Thyroid gland (tissue), 4 donors: ENCODE data around the gene TFB2M. TPM values are rescaled to one million over a fixed set of nuclear protein-coding genes. Genes with fewer than 3 reads are reported as not detected.

ENCODE experiments used
- DNase-seq, 2 donors: peaks; one replicate each; pipeline ENCODE4 v3.0.0-alpha.2; 2019
- H3K27ac ChIP-seq, 3 donors: fragments of 200-600 bp; sonication (generic); 1 replicate in 2 of 3; 2 replicates in 1 of 3; pipeline ENCODE4 v1.5.1; 2016 to 2019; ENCODE audit warnings: mild to moderate bottlenecking in 1 of 3, moderate library complexity in 1 of 3
- H3K27me3 ChIP-seq: fragments of 200-600 bp; sonication (generic); one replicate; pipeline ENCODE4 v1.5.1; 2019
- H3K36me3 ChIP-seq, 2 donors: fragments of 200-600 bp; sonication (generic); one replicate each; pipeline ENCODE4 v1.5.1; 2016 to 2019
- H3K4me1 ChIP-seq, 2 donors: fragments of 200-600 bp; sonication (generic); one replicate each; pipeline ENCODE4 v1.5.1; 2017 to 2019
- H3K4me3 ChIP-seq, 3 donors: fragments of 200-600 bp; sonication (generic); replicated peaks in 1 of 3; 1 replicate in 2 of 3; 2 replicates in 1 of 3; pipeline ENCODE4 v1.5.1; 2016; ENCODE audit warnings: mild to moderate bottlenecking in 1 of 3
- H3K9me3 ChIP-seq: fragments of 200-600 bp; sonication (generic); one replicate; pipeline ENCODE4 v1.5.1; 2017
- CTCF ChIP-seq, 6 experiments: fragments of 200-600 bp in 3 of 6; fragments of 450-650 bp in 3 of 6; sonication (generic) in 3 of 6; IDR thresholded peaks; one replicate each; pipeline ENCODE4 v1.5.1; 2016 to 2019; ENCODE audit warnings: antibody characterized with exemption in 6 of 6, mild to moderate bottlenecking in 2 of 6, inconsistent platforms in 1 of 6, moderate library complexity in 1 of 6
- POLR2A ChIP-seq, 2 donors: fragments of 450-650 bp; IDR thresholded peaks; one replicate each; pipeline ENCODE4 v1.6.1; 2017; ENCODE audit warnings: antibody characterized with exemption in 2 of 2, mild to moderate bottlenecking in 2 of 2, moderate library complexity in 1 of 2
- WGBS, 2 donors: methylation state at CpG; one replicate each; pipeline ENCODE4 v1.1.5; 2017; 5-methylcytosine and 5-hydroxymethylcytosine counted together
- intact Hi-C: fragments of 100-400 bp; cut with DNase I; formaldehyde crosslinking; loops from one replicate; pipeline ENCODE4 v1.15.1; 2023
- total RNA-seq, 4 donors: library from RNA; depleted of rRNA; stranded (reverse); fragments of >200 nt; gene quantifications; one replicate each; pipeline ENCODE4 v1.2.3, GENCODE V29; 2016

The TFB2M gene
- total RNA-seq, 4 donors from 2014 or later = 12.2 to 21.9 (median 15.9) TPM

- no peak overlapping the region for H3K4me3 ChIP-seq
- intact Hi-C loops = no loop called here
- H3K27ac ChIP-seq = peak overlapping the region; percentile 11 to 75 (median 72)
- TF ChIP-seq CTCF (IDR thresholded peaks at IDR 0.05) = no peak
- TF ChIP-seq POLR2A (IDR thresholded peaks at IDR 0.05) = no peak
- H3K4me1 ChIP-seq = peaks cover 45 to 51% of the 10 kb centered on the region in 2 donors
- DNase-seq = peak; percentile 59 to 60
- no peaks in the 10 kb centered on the region for H3K27me3 ChIP-seq
- no peaks in the 10 kb centered on the region for H3K36me3 ChIP-seq
- no peaks in the 10 kb centered on the region for H3K9me3 ChIP-seq
- 72 to 75% methylated on average over 6 of the region's 6 CpGs for WGBS, 2 donors
Measured at GRCh38 chr1:246583448-246584185, 17.6 kb upstream of the TFB2M start.

DNA sequence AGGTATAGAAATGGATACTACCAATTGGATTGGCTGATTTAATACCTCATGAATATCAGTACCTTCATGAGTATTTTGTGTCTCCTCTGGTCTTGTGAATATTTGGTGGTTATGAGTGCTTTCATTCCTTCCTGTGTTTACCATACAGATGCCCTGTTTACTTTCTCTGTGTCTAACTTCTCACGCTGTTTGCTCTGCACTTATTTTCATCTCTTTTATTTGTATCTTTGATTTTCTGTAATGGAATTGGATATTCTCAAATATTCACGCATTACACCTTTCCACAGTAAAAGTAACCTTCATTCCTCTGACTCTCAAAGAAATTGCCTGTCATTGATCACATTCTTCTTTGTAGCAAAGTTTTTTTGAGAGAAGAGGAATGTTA lies 17.0 kb upstream of the TFB2M start:
- peak overlapping the region; percentile 11 to 75 (median 72) for H3K27ac ChIP-seq
- peaks cover 47 to 52% of the 10 kb centered on the region in 2 donors for H3K4me1 ChIP-seq
- TF ChIP-seq POLR2A (IDR thresholded peaks at IDR 0.05) (no peak), CTCF (IDR thresholded peaks at IDR 0.05) (no peak)
- no peak for DNase-seq
- no peaks in the 10 kb centered on the region for H3K27me3 ChIP-seq
- H3K9me3 ChIP-seq = no peaks in the 10 kb centered on the region
- WGBS, 2 donors = 85 to 94% methylated on average over 2 of the region's 2 CpGs
- H3K36me3 ChIP-seq = no peaks in the 10 kb centered on the region
- no peak overlapping the region for H3K4me3 ChIP-seq
- intact Hi-C loops = no loop called here

DNA sequence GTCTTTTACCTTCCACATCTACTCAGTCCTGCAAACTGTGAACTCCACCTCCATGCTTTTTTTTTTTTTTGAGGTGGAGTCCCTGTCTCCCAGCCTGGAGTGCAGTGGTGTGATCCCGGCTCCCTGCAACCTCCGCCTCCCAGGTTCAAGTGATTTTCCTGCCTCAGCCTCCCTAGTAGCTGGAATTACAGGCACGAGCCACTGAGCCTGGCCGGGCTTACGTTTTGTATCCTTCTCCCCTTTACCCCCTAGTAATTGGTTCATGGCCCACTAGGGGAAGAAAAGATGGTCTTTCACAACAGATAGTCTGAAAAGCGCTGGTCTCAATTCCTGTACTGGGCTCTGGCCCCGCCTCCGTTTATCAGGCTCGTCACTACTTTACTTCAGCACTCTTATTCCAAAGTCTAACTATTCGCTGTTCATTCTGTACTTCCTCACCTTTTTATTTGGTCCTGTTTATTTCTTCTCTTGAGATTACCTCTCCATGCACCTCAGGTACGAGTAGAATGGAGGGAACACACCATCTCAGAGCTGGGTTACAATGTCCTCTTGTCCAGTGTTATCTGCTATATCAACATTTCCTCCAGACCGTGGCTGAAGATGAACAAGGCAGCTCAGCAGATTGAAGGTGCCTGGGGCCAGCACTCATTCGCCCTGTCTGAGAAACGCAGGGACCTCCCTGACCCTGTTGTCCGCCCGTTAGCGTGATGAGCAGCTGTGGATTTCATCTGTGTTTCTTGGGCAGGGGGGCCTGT lies 16.4 kb upstream of the TFB2M start:
- Histone ChIP-seq H3K27me3 (no peaks in the 10 kb centered on the region), H3K27ac (peak overlapping the region in 2 of 3 donors; percentile 72 to 75), H3K4me3 (no peak overlapping the region), H3K36me3 (no peaks in the 10 kb centered on the region), H3K4me1 (peaks cover 52 to 55% of the 10 kb centered on the region in 2 donors), H3K9me3 (no peaks in the 10 kb centered on the region)
- TF ChIP-seq CTCF (IDR thresholded peaks at IDR 0.05) (no peak), POLR2A (IDR thresholded peaks at IDR 0.05) (no peak)
- no peak for DNase-seq
- 83 to 87% methylated on average over 17 of the region's 17 CpGs for WGBS, 2 donors
- intact Hi-C loops = no loop called here

GRCh38 chr1:246580497-246581370 lies 14.7 kb upstream of the TFB2M start:
- WGBS, 2 donors = 91 to 92% methylated on average over 15 of the region's 15 CpGs
- Histone ChIP-seq H3K27ac (no peak overlapping the region), H3K9me3 (no peaks in the 10 kb centered on the region), H3K27me3 (no peaks in the 10 kb centered on the region), H3K4me1 (peaks cover 54 to 58% of the 10 kb centered on the region in 2 donors), H3K4me3 (no peak overlapping the region), H3K36me3 (no peaks in the 10 kb centered on the region)
- DNase-seq = no peak
- intact Hi-C loops = no loop called here
- TF ChIP-seq CTCF (IDR thresholded peaks at IDR 0.05) (no peak), POLR2A (IDR thresholded peaks at IDR 0.05) (no peak)
